Measurements from ENCODE around the gene MACROD1. TPM values are rescaled to one million over a fixed set of nuclear protein-coding genes. Genes with fewer than 3 reads are reported as not detected.

Gene MACROD1
- total and polyA plus RNA-seq, 2 of the 13 experiments (the other 11 are each of a cell fraction or from before 2014, with no cell fraction given): 23.1 to 34.5 TPM

- H3K4me1 ChIP-seq (ENCODE audit: insufficient read depth, low read length): peaks cover 44% of the 10 kb centered on the region
- intact Hi-C loops (cut with micrococcal nuclease; ENCODE audit: unreplicated experiment): loop anchor here (10.0 kb wide), 1 partner anchor 123 kb away; the partner anchor contains the start of genes CATSPERZ and ESRRA
- H3K27me3 ChIP-seq (ENCODE audit: control insufficient read depth in 1 of 2, insufficient read depth in 2 of 2, low read length in 2 of 2): no peaks in the 10 kb centered on the region
- BruUV-seq (replicated peaks): no TSS peak
- H3K9me3 ChIP-seq (ENCODE audit: low read length): no peaks in the 10 kb centered on the region
- ChIA-PET CTCF (ENCODE audit: low intra/inter-chr PET ratio, low total read pairs) (no interaction called here), POLR2A (interaction anchor here (0.7 to 1.5 kb wide), 10 partner anchors 9 to 293 kb away, joined by 3 to 19 read pairs (median 3); partner anchors contain the start of genes FKBP2, MACROD1, NUDT22 and TRMT112)
- H2AFZ ChIP-seq (ENCODE audit: low read length): peak overlapping the region; percentile 68
- no peaks in the 10 kb centered on the region for H3K79me2 ChIP-seq (ENCODE audit: insufficient read depth, low read length)
- in situ Hi-C loops (cut with HindIII; ENCODE audit: extremely low pct_ligation_motif_present, low pct_unique_long_range_greater_than_20kb): no loop called here
- peak overlapping the region in 1 of 3 experiments; percentile 42; a peak in 2 of 6 replicates for H3K4me3 ChIP-seq (replicated peaks in 1 of 3; ENCODE audit: insufficient read depth in 1 of 3, low read depth in 2 of 3, low read length in 3 of 3)
- H3K4me2 ChIP-seq (ENCODE audit: low read depth, low read length): peak overlapping the region; percentile 77
- WGBS (ENCODE audit: low lambda C conversion rate): 37% methylated on average over 17 of the region's 17 CpGs
- H3K27ac ChIP-seq (ENCODE audit: extremely low read length, insufficient read depth, low read length): peak overlapping the region; percentile 20
- DNase-seq (ENCODE audit: low spot score) (peak; percentile 82), FAIRE-seq (peak; percentile 85), ATAC-seq (peak; percentile 51)
- H4K20me1 ChIP-seq (ENCODE audit: insufficient read depth, low read length): no peaks in the 10 kb centered on the region; the same call in 1 of the 2 replicates
- peak overlapping the region; percentile 57 for H3K9ac ChIP-seq (ENCODE audit: insufficient read depth, low read depth, low read length)
- no peaks in the 10 kb centered on the region for H3K36me3 ChIP-seq (replicated peaks in 1 of 2; ENCODE audit: control insufficient read depth in 1 of 2, insufficient read depth in 2 of 2, low read length in 2 of 2)
- TF ChIP-seq PAXIP1 (CRISPR knock-in tag; conservative IDR thresholded peaks at IDR 0.05) (no peak), FOXK1 (CRISPR knock-in tag; IDR thresholded peaks at IDR 0.05; ENCODE audit: borderline replicate concordance, low read depth) (peak; percentile 31; the same call in 1 of the 2 replicates), MAX (IDR thresholded peaks at IDR 0.05) (peak; percentile 82), HNRNPH1 (optimal IDR thresholded peaks at IDR 0.05; ENCODE audit: low read depth, low read length) (peak; percentile 49), FOXO1 (CRISPR knock-in tag; IDR thresholded peaks at IDR 0.05) (no peak), NFYC (CRISPR knock-in tag; IDR thresholded peaks at IDR 0.05) (peak; percentile 47; the same call in 1 of the 2 replicates), ZBTB26 (CRISPR knock-in tag; IDR thresholded peaks at IDR 0.05; ENCODE audit: borderline replicate concordance) (0 out of 2 replicates have a peak, but pooled peaks have one; percentile 24), ZFP37 (CRISPR knock-in tag; IDR thresholded peaks at IDR 0.05; ENCODE audit: borderline replicate concordance) (no peak), ZNF660 (CRISPR knock-in tag; IDR thresholded peaks at IDR 0.05; ENCODE audit: borderline replicate concordance, low read depth) (no peak), GABPB1 (CRISPR knock-in tag; IDR thresholded peaks at IDR 0.05) (peak; percentile 28; the same call in 1 of the 2 replicates), SALL1 (CRISPR knock-in tag; IDR thresholded peaks at IDR 0.05) (peak; percentile 55; the same call in 1 of the 2 replicates), BCLAF1 (IDR thresholded peaks at IDR 0.05) (no peak), RXRB (CRISPR knock-in tag; IDR thresholded peaks at IDR 0.05; ENCODE audit: borderline replicate concordance) (peak; percentile 26; the same call in 1 of the 2 replicates), KDM4B (CRISPR knock-in tag; IDR thresholded peaks at IDR 0.05) (no peak), SUZ12 (IDR thresholded peaks at IDR 0.05; ENCODE audit: low read depth, low read length) (no peak)
These were observed 15.8 kb upstream of the MACROD1 start for GRCh38 chr11:64181506-64182411.

Data from HepG2 (cell line).